SK-N-SH (cell line): ENCODE data around the gene PDK2. TPM values are rescaled to one million over a fixed set of nuclear protein-coding genes. Genes with fewer than 3 reads are reported as not detected.

Experiments
- CTCF ChIA-PET: fragments of 300-600, 350-600 bp; formaldehyde crosslinking; extraction: SDS; loops from one replicate; lab custom pipeline; 2021; lab: Yijun Ruan, JAX
- POLR2A ChIA-PET: fragments of 350-600 bp; sonication (Branson Sonifier 250); formaldehyde crosslinking; extraction: SDS; loops from one replicate; lab custom pipeline; 2020; ENCODE audit warnings: antibody characterized with exemption, inconsistent platforms; lab: Yijun Ruan, JAX
- DNase-seq: peaks from one replicate; pipeline ENCODE4 v3.0.0; 2012
- H2AFZ ChIP-seq: fragments of 200-600 bp; sonication (generic); 2 replicates; pipeline ENCODE4 v1.8.1; 2016; ENCODE audit warnings: antibody characterized with exemption, mild to moderate bottlenecking, low read depth
- H3F3A ChIP-seq: fragments of 200-600 bp; sonication (generic); replicated peaks from 2 replicates; pipeline ENCODE3; 2016; ENCODE audit warnings: antibody characterized with exemption, mild to moderate bottlenecking; ENCODE audit not compliant: insufficient read depth
- H3K27ac ChIP-seq, 2 experiments: fragments of 200-500 bp in 1 of 2; fragments of 200-600 bp in 1 of 2; sonication (Bioruptor generic) in 1 of 2; sonication (generic), shearing (Covaris generic) in 1 of 2; 2 replicates each; pipeline versions ENCODE4 v1.5.1 to v1.6.1; 2014 to 2016; ENCODE audit warnings: low read depth in 2 of 2, inconsistent platforms in 1 of 2, low read length in 1 of 2, mild to moderate bottlenecking in 1 of 2, mixed read lengths in 1 of 2
- H3K27me3 ChIP-seq: fragments of 200-600 bp; sonication (generic), shearing (Covaris generic); 2 replicates; pipeline ENCODE4 v1.6.1; 2016; ENCODE audit warnings: mixed run types; ENCODE audit not compliant: insufficient read depth
- H3K36me3 ChIP-seq, 2 experiments: fragments of 200-500 bp in 1 of 2; fragments of 200-600 bp in 1 of 2; sonication (Bioruptor generic) in 1 of 2; sonication (generic) in 1 of 2; replicated peaks in 1 of 2; 2 replicates each; pipeline versions ENCODE3 to v1.5.1; 2014 to 2016; ENCODE audit warnings: low read length in 1 of 2, mild to moderate bottlenecking in 1 of 2; ENCODE audit not compliant: insufficient read depth in 2 of 2, control insufficient read depth in 1 of 2
- H3K4me1 ChIP-seq, 2 experiments: fragments of 200-500 bp in 1 of 2; fragments of 200-600 bp in 1 of 2; sonication (Bioruptor generic) in 1 of 2; sonication (generic), shearing (Covaris generic) in 1 of 2; 2 replicates each; pipeline versions ENCODE4 v1.5.1 to v1.6.1; 2014 to 2016; ENCODE audit warnings: low read depth in 1 of 2, low read length in 1 of 2, mixed run types in 1 of 2; ENCODE audit not compliant: insufficient read depth in 2 of 2, control insufficient read depth in 1 of 2
- H3K4me2 ChIP-seq: fragments of 200-600 bp; sonication (generic), shearing (Covaris generic); 2 replicates; pipeline ENCODE4 v1.6.1; 2017; ENCODE audit warnings: mixed run types
- H3K4me3 ChIP-seq, 2 experiments: fragments of 200-500 bp in 1 of 2; fragments of 200-600 bp in 1 of 2; sonication (Bioruptor generic) in 1 of 2; sonication (generic), shearing (Covaris generic) in 1 of 2; 2 replicates each; pipeline versions ENCODE4 v1.5.1 to v1.8.1; 2014 to 2016; ENCODE audit warnings: low read depth in 2 of 2, inconsistent platforms in 1 of 2, low read length in 1 of 2, mild to moderate bottlenecking in 1 of 2, mixed read lengths in 1 of 2, moderate library complexity in 1 of 2
- H3K79me2 ChIP-seq: fragments of 200-600 bp; sonication (generic); 2 replicates; pipeline ENCODE4 v1.8.1; 2017; ENCODE audit warnings: mild to moderate bottlenecking; ENCODE audit not compliant: insufficient read depth
- H3K9ac ChIP-seq: fragments of 200-600 bp; sonication (generic); 2 replicates; pipeline ENCODE4 v1.6.1; 2017; ENCODE audit warnings: mixed run types
- H3K9me2 ChIP-seq: fragments of 200-600 bp; sonication (generic); 2 replicates; pipeline ENCODE4 v1.6.1; 2017; ENCODE audit warnings: mixed run types
- H3K9me3 ChIP-seq: fragments of 200-600 bp; sonication (generic); 2 replicates; pipeline ENCODE4 v1.6.1; 2017; ENCODE audit warnings: mixed run types, mild to moderate bottlenecking, moderate library complexity
- H4K20me1 ChIP-seq: fragments of 200-600 bp; sonication (generic); 2 replicates; pipeline ENCODE4 v1.6.1; 2017; ENCODE audit warnings: mild to moderate bottlenecking, mixed run types; ENCODE audit not compliant: insufficient read depth
- CHD2 ChIP-seq: fragments of 150-350 bp; IDR thresholded peaks from 2 replicates; pipeline ENCODE4 v1.6.1; 2018; ENCODE audit warnings: low read length; ENCODE audit not compliant: partially characterized antibody
- EP300 ChIP-seq, 2 experiments: IDR thresholded peaks; 2 replicates each; pipeline versions ENCODE4 v1.4.0 to v1.6.1; 2012; ENCODE audit warnings: borderline replicate concordance in 1 of 2, low read depth in 1 of 2, low read length in 1 of 2
- EZH2phosphoT487 ChIP-seq: fragments of 200-600 bp; sonication (generic); IDR thresholded peaks from 2 replicates; pipeline ENCODE4 v1.6.1; 2017; ENCODE audit warnings: low read depth, mixed run types, mild to moderate bottlenecking, antibody characterized with exemption, moderate library complexity, borderline replicate concordance
- FOSL2 ChIP-seq: IDR thresholded peaks from 2 replicates; pipeline ENCODE4 v1.4.0; 2012; ENCODE audit warnings: low read depth, mild to moderate bottlenecking, moderate library complexity, borderline replicate concordance
- FOXM1 ChIP-seq: IDR thresholded peaks from 2 replicates; pipeline ENCODE4 v1.4.0; 2012; ENCODE audit warnings: low read depth, mild to moderate bottlenecking
- IRF3 ChIP-seq: fragments of 150-350 bp; IDR thresholded peaks from 2 replicates; pipeline ENCODE4 v1.6.1; 2016; ENCODE audit warnings: mild to moderate bottlenecking, low read depth, low read length
- MEF2A ChIP-seq: IDR thresholded peaks from 2 replicates; pipeline ENCODE4 v1.4.0; 2012; ENCODE audit warnings: low read depth, borderline replicate concordance
- NFIC ChIP-seq: IDR thresholded peaks from 2 replicates; pipeline ENCODE4 v1.4.0; 2012; ENCODE audit warnings: borderline replicate concordance
- NRF1 ChIP-seq: IDR thresholded peaks from 2 replicates; pipeline ENCODE4 v1.6.1; 2012; ENCODE audit warnings: low read depth, mild to moderate bottlenecking, low read length
- PBX3 ChIP-seq: IDR thresholded peaks from 2 replicates; pipeline ENCODE4; 2012
- POLR2AphosphoS5 ChIP-seq: IDR thresholded peaks from 2 replicates; pipeline ENCODE4 v1.6.1; 2012; ENCODE audit warnings: low read depth, low read length
- RAD21 ChIP-seq: IDR thresholded peaks from 2 replicates; pipeline ENCODE4 v1.6.1; 2012; ENCODE audit warnings: mild to moderate bottlenecking, low read length
- REST ChIP-seq: IDR thresholded peaks from 2 replicates; pipeline ENCODE4 v1.6.1; 2012; ENCODE audit warnings: mild to moderate bottlenecking, low read depth, low read length, moderate library complexity
- TAF1 ChIP-seq: IDR thresholded peaks from 2 replicates; pipeline ENCODE4 v1.6.1; 2012; ENCODE audit warnings: low read depth, mild to moderate bottlenecking, low read length, moderate library complexity, borderline replicate concordance
- TCF12 ChIP-seq: IDR thresholded peaks from 2 replicates; pipeline ENCODE4 v1.4.0; 2012
- YY1 ChIP-seq: IDR thresholded peaks from 2 replicates; pipeline ENCODE4 v1.4.0; 2012; ENCODE audit warnings: low read depth, mild to moderate bottlenecking
- ZBTB33 ChIP-seq: IDR thresholded peaks from 2 replicates; pipeline ENCODE4 v1.4.0; 2012; ENCODE audit warnings: low read depth, borderline replicate concordance
- WGBS: methylation state at CpG from one replicate; pipeline ENCODE4 v1.1.6; 2017; ENCODE audit warnings: low lambda C conversion rate; 5-methylcytosine and 5-hydroxymethylcytosine counted together
- polyA plus RNA-seq, 3 experiments: library from polyadenylated mRNA; depleted of rRNA; stranded (reverse); fragments of >200 nt; gene quantifications; 2 replicates each; pipeline ENCODE4 v1.2.3, GENCODE V29; 2012

PDK2 gene
- polyA plus RNA-seq, 1 of the 3 experiments (the other 2 are of a cell fraction): 124 TPM

DNA sequence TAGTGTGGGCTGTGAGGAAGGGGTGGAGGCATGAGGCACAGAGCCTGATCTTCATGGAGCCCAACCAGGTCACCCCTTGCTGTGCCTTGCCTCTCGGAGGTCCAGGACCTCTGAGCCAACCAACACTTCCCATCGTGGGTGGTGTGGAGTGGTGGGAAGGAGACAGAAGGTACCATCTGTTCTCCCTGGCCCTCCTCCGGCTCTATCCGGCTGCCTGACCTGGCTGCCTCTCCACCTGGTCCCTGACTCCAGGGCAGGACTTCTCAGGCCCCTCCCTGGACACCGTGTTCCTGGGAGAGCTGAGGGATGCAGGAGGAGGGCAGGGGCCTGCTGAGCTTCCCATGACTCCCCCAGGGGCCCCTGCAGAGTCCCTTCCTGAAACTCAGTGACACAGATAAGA lies 3.9 kb downstream of the PDK2 start:
- H3F3A ChIP-seq: peaks cover 19% of the 10 kb centered on the region
- 74% methylated on average over 4 of the region's 5 CpGs for WGBS
- no peak overlapping the region for H2AFZ ChIP-seq
- no peak overlapping the region for H3K9ac ChIP-seq
- H4K20me1 ChIP-seq: peaks cover 5% of the 10 kb centered on the region; the same call in 1 of the 2 replicates
- no peak overlapping the region for H3K4me3 ChIP-seq
- no peaks in the 10 kb centered on the region for H3K9me3 ChIP-seq
- no peak overlapping the region for H3K4me2 ChIP-seq
- H3K9me2 ChIP-seq: no peaks in the 10 kb centered on the region
- H3K36me3 ChIP-seq: peaks cover 0 to 17% of the 10 kb centered on the region in 2 experiments
- H3K4me1 ChIP-seq: peaks cover 3 to 42% of the 10 kb centered on the region in 2 experiments; a peak in 1 of 4 replicates
- DNase-seq: no peak
- CTCF ChIA-PET: interaction anchor here (1.4 to 15.0 kb wide), 5 partner anchors 12 to 198 kb away, joined by 3 to 297 read pairs (median 30); partner anchors contain the start of gene COL1A1
- no peaks in the 10 kb centered on the region for H3K27me3 ChIP-seq
- H3K79me2 ChIP-seq: no peaks in the 10 kb centered on the region
- no peak overlapping the region for H3K27ac ChIP-seq
- POLR2A ChIA-PET: no interaction called here
- TF ChIP-seq TAF1 (no peak), NFIC (no peak), POLR2AphosphoS5 (no peak), MEF2A (no peak), EZH2phosphoT487 (no peak), RAD21 (no peak), ZBTB33 (no peak), EP300 (IDR thresholded peaks at IDR 0.05; ENCODE audit: borderline replicate concordance in 1 of 2, low read depth in 1 of 2, low read length in 1 of 2) (no peak), YY1 (no peak), IRF3 (no peak), REST (no peak), PBX3 (no peak), NRF1 (no peak), TCF12 (no peak), CHD2 (no peak), FOXM1 (no peak), FOSL2 (no peak)
